ENCODE results near the gene BMPR1A. TPM values are rescaled to one million over a fixed set of nuclear protein-coding genes. Genes with fewer than 3 reads are reported as not detected.
A peak's percentile ranks its signal among the peaks of the same experiment; 100 is the strongest.

The BMPR1A gene
- total and polyA plus RNA-seq, 10 of the 15 experiments (the other 5 are each of a cell fraction or from before 2014, with no cell fraction given) = 2.3 to 22.7 (median 13.1) TPM

GRCh38 chr10:86872757-86873156 lies 116.3 kb downstream of the BMPR1A start:
- intact Hi-C loops (cut with micrococcal nuclease; ENCODE audit: unreplicated experiment) = no loop called here
- no peaks in the 10 kb centered on the region for H3K9me3 ChIP-seq (replicated peaks; ENCODE audit: control insufficient read depth, insufficient read depth, low read length)
- no peak overlapping the region for H2AFZ ChIP-seq (ENCODE audit: control insufficient read depth, low read depth, low read length)
- ChIA-PET SMC1A (ENCODE audit: uncharacterized antibody, unreplicated experiment) (interaction anchor here (1.7 kb wide), 1 partner anchor 15 kb away, joined by 4 read pairs; no protein-coding TSS in a partner anchor), CTCF (no interaction called here), RAD21 (ENCODE audit: unreplicated experiment) (no interaction called here), POLR2A (no interaction called here)
- in situ Hi-C loops (cut with MboI) = no loop called here
- no peaks in the 10 kb centered on the region for H3K27me3 ChIP-seq (replicated peaks in 1 of 2; ENCODE audit: control insufficient read depth in 2 of 2, insufficient read depth in 2 of 2, low read length in 1 of 2)
- no peak overlapping the region for H3K4me3 ChIP-seq
- TF ChIP-seq HDGF (IDR thresholded peaks at IDR 0.05) (no peak), SRF (IDR thresholded peaks at IDR 0.05; ENCODE audit: low read depth in 2 of 2, low read length in 2 of 2) (no peak), YBX1 (IDR thresholded peaks at IDR 0.05) (no peak), POU2F2 (IDR thresholded peaks at IDR 0.05; ENCODE audit: borderline replicate concordance, low read depth, low read length) (no peak), IKZF1 (conservative IDR thresholded peaks at IDR 0.05) (no peak), NFIC (IDR thresholded peaks at IDR 0.05; ENCODE audit: low read depth, low read length) (no peak), TCF3 (IDR thresholded peaks at IDR 0.05; ENCODE audit: borderline replicate concordance, insufficient read depth, low read depth, low read length) (no peak), POLR2AphosphoS5 (IDR thresholded peaks at IDR 0.05; ENCODE audit: low read length) (no peak), TAF1 (IDR thresholded peaks at IDR 0.05; ENCODE audit: borderline replicate concordance, low read depth, low read length) (no peak), KLF5 (IDR thresholded peaks at IDR 0.05; ENCODE audit: partially characterized antibody) (no peak), ZBTB4 (CRISPR knock-in tag; IDR thresholded peaks at IDR 0.05) (no peak), MLLT1 (IDR thresholded peaks at IDR 0.05) (no peak), SIX5 (IDR thresholded peaks at IDR 0.05; ENCODE audit: low read depth, low read length, severe bottlenecking) (no peak), NR2F1 (conservative IDR thresholded peaks at IDR 0.05) (no peak), HDAC2 (IDR thresholded peaks at IDR 0.05) (no peak), SUZ12 (IDR thresholded peaks at IDR 0.05; ENCODE audit: unreplicated experiment) (no peak), MTA3 (IDR thresholded peaks at IDR 0.05; ENCODE audit: borderline replicate concordance, low read length) (no peak), USF1 (IDR thresholded peaks at IDR 0.05; ENCODE audit: borderline replicate concordance, extremely low read length, insufficient read depth, low read depth, low read length) (no peak), ZNF384 (IDR thresholded peaks at IDR 0.05; ENCODE audit: borderline replicate concordance, low read depth, low read length) (no peak)
- FAIRE-seq (peak; percentile 27), DNase-seq (ENCODE audit: low read depth, low spot score) (no peak), ATAC-seq (no peak)
- no peak overlapping the region for H3K4me2 ChIP-seq (ENCODE audit: control insufficient read depth, insufficient read depth)
- no peak overlapping the region; the same call in 1 of the 2 replicates for H3K27ac ChIP-seq (ENCODE audit: control insufficient read depth, insufficient read depth)
- H4K20me1 ChIP-seq (ENCODE audit: control insufficient read depth, insufficient read depth) = no peaks in the 10 kb centered on the region
- WGBS (ENCODE audit: insufficient coverage, insufficient replicate concordance, low lambda C conversion rate, missing lambda C conversion rate) = 98% methylated on average over 4 of the region's 4 CpGs
- no TSS peak for BruUV-seq (replicated peaks)
- H3K9ac ChIP-seq (ENCODE audit: control insufficient read depth, insufficient read depth, low read length) = no peak overlapping the region; the same call in 1 of the 2 replicates
- H3K36me3 ChIP-seq (ENCODE audit: control insufficient read depth in 2 of 2, insufficient read depth in 2 of 2, low read length in 1 of 2) = no peaks in the 10 kb centered on the region; a peak in 2 of 4 replicates
- H3K4me1 ChIP-seq (ENCODE audit: control insufficient read depth, insufficient read depth, low read length) = peaks cover 4% of the 10 kb centered on the region; the same call in 1 of the 2 replicates
- H3K79me2 ChIP-seq (ENCODE audit: control insufficient read depth, insufficient read depth, low read length) = no peaks in the 10 kb centered on the region

Measured in GM12878 (cell line).